GM19240 (cell line): ENCODE measurements around the gene OR5D14.

ENCODE experiments used
- DNase-seq: peaks from one replicate; pipeline ENCODE4 v3.0.0; 2011; ENCODE audit warnings: low spot score; ENCODE audit not compliant: insufficient read length

OR5D14 gene

DNA sequence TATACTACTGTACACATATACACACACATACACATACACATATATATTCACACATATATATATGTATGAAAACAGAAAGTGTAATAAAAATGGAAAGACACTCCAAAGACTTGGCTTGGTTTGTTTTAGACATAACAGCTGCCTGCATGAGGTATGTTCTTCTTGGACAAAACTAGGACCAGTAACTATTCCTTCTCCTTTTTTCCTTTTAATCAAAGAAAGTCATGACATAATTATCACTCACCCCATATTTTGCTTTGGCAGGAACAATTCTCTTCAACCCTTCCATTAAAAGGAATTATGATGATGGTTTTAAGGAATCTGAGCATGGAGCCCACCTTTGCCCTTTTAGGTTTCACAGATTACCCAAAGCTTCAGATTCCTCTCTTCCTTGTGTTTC, at the start of gene OR5D14:
Gene OR5D14, plus strand, starts transcription at position 301 of the 400 bp plus-strand sequence. Its CDS starts 0 bp downstream, at position 301.
- no peak for DNase-seq

DNA sequence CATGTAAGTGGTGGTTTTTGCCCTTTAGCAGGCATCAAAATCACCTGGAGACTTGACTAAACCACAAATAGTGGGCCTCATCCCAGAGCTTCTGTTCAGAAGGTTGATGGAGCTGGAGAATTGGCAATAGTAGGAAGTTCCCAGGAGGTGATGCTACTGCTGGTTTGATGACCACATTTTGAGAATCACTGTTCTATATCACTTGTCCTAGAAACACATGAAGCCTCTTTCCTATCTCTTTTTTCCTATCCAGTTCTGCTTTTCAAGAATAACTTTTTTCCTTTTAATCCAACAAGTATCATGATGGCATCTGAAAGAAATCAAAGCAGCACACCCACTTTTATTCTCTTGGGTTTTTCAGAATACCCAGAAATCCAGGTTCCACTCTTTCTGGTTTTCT, 22.2 kb upstream of the OR5D14 start, which contains the start of gene OR5D13:
Gene OR5D13, plus strand, starts transcription at position 301 of the 400 bp plus-strand sequence. Its CDS starts 0 bp downstream, at position 301.
- no peak for DNase-seq

DNA sequence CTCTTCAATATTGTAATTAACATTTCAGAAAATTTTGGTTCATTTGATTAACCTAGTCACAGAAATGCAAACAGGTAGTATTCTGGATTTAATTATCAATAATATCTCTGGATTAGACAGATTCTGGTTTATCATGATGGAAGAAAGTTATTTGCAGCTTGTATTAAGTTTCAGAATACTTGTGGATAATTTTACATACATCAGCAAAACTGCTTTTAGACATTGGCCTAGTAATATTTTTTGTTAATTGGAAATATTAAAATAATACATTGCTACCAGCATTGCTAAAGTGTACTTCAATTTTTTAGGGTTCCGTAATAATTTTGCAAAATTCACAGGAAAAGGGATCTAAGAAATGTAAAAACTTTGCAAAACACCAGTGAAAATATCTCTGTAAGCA, 3.8 kb upstream of the OR5D14 start:
- no peak for DNase-seq

DNA sequence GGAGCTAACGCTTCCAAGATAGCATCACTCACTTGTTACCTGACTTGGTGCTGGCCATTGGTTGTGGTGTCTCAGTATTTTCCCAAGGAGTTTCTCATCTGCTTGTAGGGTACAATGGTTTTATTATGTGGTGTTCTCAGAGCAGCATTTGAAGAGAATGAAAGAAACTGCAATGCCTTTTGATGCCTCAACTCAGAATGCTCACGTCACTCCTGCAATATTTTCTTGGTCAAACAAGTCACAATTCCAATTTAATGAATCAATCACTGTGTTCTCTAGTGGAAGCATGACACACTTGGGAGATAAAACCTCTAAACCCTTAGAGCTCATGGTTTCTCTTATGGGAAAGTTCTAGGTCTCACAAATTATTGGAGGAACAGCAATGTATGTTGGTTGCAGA, 2.0 kb upstream of the OR5D14 start:
- no peak for DNase-seq

DNA sequence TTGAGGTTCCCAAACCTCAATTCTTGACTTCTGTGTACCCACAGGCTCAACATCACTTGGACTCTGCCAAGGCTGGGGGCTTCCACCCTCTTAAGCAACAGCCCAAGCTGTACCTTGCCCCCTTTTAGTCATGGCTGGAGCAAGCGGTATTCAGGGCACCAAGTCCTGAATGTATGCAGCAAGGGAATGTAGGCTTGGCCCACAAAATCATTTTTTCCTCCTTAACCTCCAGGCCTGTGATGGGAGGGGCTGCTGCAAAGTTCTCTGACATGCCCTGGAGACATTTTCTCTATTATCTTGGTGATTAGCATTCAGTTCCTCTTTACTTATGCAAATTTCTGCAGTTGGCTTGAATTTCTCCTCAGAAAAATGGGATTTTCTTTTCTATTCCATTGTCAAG, 10.9 kb downstream of the OR5D14 start:
- DNase-seq = no peak

DNA sequence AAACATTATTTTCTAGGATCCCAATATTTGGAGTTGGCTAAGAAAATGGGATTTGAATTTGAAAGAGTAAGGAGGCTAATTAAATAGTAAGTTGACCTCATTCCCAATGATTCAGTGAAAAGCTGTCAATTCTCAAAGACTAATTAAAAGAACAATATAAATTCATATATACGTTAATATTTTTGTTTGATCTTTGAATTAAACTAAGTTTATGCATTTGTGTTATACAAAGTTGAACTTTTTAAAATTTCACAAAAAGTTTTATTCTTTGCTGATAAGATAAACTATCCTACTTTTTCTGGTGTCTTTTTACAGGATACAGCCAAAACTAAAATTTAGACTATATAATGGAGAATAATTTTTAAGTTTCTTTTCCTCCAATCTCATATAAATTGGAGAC, 15.7 kb downstream of the OR5D14 start, which contains the start of gene OR5L1:
Gene OR5L1, plus strand, starts transcription at position 301 of the 400 bp plus-strand sequence. CDS start 100 bp downstream, outside the sequence.
- no peak for DNase-seq

DNA sequence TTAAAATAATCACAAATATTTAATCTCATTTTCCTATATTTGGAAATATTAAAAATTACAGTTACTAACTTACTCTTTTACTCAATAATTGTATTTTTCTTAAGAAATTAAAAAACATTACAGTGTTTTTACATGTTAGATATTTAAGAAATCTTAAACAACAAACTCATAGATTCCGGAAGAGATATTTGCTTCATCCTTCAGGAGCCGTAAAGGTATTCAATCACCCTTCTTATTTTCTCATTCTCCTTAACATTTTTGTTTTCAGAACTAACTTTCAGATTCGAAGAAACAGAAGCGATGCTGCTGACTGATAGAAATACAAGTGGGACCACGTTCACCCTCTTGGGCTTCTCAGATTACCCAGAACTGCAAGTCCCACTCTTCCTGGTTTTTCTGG, 24.0 kb downstream of the OR5D14 start, which contains the start of gene OR5D18:
Gene OR5D18, plus strand, starts transcription at position 301 of the 400 bp plus-strand sequence. Its CDS starts 0 bp downstream, at position 301.
- no peak for DNase-seq

DNA sequence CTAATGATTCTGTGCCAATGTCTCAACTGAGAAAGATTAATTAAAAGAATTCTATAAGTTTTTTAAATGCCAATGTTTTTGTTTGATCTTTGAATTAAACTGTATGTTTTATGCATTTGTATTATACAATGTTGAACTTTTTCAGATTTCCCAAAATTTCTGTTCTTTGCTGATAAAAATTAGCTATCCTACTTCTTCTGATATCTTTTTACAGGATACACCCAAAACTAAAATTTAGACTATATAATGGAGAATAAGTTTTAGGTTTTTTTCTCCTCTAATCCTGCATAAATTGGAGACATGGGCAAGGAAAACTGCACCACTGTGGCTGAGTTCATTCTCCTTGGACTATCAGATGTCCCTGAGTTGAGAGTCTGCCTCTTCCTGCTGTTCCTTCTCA, 31.6 kb downstream of the OR5D14 start, which contains the start of gene OR5L2:
Gene OR5L2, plus strand, starts transcription at position 301 of the 400 bp plus-strand sequence. Its CDS starts 0 bp downstream, at position 301.
- DNase-seq = no peak

DNA sequence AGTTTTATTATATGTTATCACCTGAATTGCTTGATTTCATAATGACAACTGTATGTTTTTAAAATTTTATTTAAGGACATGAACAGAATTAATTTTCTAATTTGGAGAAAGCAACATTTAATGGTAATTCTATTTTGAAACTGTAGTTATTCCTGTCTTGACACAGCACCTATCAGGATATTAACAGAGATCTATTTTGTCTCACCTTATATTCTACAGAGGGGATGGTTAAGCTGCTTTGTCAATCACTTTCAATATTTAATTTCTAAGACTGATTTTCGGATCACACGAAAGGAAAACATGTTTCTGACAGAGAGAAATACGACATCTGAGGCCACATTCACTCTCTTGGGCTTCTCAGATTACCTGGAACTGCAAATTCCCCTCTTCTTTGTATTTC, 43.1 kb downstream of the OR5D14 start, which contains the start of gene OR5D16:
Gene OR5D16, plus strand, starts transcription at position 301 of the 400 bp plus-strand sequence. Its CDS starts 0 bp downstream, at position 301.
- no peak for DNase-seq
